GM12865 (cell line): ENCODE results near the gene CACNA1G.

ENCODE experiments used
- DNase-seq: peaks from one replicate; pipeline ENCODE4 v3.0.0; 2010; ENCODE audit warnings: low read depth
- H3K4me3 ChIP-seq: 2 replicates; pipeline ENCODE4 v1.5.1; 2011; ENCODE audit warnings: mild to moderate bottlenecking, low read depth, low read length, control low read depth
- TF ChIP-seq, protein P1 (sequence below): IDR thresholded peaks from 2 replicates; pipeline ENCODE4 v1.5.1; 2011; ENCODE audit warnings: low read length, control low read depth, low read depth, inconsistent platforms; ENCODE audit not compliant: insufficient read depth; ENCODE audit errors: missing control alignments

CACNA1G gene

DNA sequence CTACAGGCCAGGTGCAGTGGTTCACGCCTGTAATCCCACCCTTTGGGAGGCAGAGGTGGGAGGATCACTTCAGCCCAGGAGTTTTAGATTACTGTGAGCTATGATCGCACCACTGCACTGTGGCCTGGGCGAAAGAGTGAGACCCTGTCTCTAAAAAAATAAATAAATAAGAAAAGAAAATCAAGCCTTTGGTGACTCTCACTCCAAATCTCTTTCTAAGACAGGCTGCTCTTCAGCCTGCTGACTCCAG lies 75.1 kb downstream of the CACNA1G start:
- no peak for DNase-seq
- TF ChIP-seq, protein P1, sequence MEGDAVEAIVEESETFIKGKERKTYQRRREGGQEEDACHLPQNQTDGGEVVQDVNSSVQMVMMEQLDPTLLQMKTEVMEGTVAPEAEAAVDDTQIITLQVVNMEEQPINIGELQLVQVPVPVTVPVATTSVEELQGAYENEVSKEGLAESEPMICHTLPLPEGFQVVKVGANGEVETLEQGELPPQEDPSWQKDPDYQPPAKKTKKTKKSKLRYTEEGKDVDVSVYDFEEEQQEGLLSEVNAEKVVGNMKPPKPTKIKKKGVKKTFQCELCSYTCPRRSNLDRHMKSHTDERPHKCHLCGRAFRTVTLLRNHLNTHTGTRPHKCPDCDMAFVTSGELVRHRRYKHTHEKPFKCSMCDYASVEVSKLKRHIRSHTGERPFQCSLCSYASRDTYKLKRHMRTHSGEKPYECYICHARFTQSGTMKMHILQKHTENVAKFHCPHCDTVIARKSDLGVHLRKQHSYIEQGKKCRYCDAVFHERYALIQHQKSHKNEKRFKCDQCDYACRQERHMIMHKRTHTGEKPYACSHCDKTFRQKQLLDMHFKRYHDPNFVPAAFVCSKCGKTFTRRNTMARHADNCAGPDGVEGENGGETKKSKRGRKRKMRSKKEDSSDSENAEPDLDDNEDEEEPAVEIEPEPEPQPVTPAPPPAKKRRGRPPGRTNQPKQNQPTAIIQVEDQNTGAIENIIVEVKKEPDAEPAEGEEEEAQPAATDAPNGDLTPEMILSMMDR: no peak
- H3K4me3 ChIP-seq: no peak overlapping the region

DNA sequence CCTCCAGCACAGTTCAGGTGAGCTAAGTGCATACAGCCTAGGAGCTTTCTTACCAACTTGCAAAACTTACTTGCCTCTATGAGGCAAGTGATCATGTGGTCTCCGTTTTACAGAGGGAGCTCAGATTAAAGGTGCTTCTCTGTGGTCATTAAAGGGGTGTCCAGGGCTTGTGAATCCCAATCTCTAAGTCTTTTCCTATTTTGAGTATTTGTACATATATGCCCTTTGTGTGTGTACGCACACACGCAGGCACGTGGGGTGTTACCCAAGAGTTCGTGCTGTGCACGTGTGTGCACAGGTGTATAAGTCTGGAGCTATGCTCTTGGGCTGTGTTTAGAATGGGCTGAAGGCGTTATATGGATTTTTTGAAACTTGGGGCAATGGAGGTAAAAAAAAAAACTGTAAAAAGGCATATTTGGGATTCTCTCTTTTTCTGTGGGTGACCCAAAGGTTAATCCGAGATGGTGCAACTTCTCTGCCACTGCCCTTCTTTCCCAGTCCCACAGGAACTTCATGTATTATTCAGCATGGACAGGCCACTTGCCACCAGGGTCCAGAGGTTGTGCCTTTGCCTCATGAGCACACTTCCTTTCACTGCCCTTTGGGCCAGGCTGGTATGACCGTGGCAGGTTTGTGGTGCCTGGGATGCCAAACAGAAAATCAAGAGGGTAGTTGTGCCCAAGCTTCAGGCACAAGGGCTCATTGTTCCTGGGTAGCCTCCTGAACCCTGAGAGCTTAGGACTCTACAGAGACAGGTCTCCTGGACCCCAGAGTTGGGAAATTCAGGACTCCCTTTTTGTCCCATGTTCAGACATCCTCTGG lies 75.7 kb downstream of the CACNA1G start:
- H3K4me3 ChIP-seq: no peak overlapping the region
- TF ChIP-seq, protein P1: no peak
- DNase-seq: no peak

DNA sequence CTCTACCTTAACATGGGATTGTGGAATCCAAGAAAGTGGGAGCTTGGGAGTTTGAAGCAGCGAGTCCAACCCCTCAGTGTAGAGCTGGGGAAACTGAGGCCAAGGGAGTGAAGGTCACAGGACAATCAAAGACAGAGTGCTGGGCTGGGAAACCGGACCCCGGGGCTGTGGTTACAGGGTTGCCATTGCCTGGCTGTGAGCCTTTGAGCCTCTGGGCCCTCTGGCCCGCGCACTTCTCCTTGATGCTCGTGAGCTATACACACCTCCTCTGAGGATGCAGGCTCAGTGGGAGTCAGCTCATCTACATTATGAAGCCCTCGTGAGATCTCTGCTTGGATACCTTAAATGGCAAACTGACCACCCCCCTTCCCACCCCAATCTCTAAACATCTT lies 76.3 kb downstream of the CACNA1G start:
- no peak overlapping the region for H3K4me3 ChIP-seq
- DNase-seq: no peak
- TF ChIP-seq, protein P1: no peak

DNA sequence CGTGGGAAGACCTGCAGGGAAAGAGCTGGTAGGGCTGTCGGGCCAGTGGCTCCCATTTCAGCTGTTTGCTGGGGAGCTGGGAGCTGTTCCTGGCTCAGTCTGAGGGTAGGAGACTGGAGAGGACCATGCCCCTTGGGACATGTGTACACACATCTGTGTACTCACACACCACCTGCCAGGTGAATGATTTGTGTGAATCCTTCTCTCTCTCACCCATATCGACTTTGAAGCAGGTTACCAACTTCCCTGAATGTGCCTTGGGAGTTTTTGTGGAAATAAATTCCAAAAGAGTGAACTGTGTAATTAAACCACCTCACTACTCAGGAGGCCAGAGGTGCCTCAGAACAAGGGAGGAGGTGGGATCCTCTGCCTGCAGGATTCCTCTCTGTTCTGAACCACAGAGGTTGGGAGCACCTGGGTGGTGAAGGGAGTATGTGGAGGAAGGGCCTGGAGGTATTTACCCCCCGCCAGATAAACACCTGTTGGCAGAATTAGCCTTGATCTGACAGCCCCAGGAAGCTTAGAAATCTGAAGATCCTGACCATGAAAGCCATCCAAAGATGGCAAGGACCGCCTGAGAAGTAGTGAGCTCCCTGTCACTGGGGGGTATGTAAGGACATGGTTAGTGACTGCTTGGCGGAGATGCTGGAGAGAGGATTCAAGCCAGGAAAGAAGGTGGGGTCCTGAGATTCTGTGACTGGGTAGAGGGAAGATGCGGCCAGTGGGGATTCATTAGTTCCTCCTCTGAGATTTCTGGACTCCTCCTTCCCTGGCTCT lies 77.5 kb downstream of the CACNA1G start:
- H3K4me3 ChIP-seq: no peak overlapping the region
- DNase-seq: no peak
- TF ChIP-seq, protein P1: no peak

DNA sequence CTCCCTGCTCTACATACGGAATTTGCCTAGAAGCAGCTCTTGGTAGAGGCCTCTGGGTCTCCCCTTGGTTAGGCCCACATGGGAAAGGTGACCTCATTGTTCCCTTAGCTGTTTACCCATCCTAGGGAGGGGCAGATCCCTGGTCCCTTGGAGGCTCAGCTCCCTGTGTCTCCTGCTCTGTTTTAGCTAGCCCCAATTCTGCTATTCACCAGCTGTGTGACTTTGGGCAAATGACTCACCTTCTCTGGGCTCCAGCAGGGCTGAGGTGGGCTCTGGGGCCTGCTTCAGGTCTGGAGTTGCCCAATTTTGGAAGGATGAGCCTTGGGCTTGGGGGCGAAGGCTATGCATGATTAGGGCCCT lies 78.1 kb downstream of the CACNA1G start:
- no peak for DNase-seq
- no peak overlapping the region for H3K4me3 ChIP-seq
- TF ChIP-seq, protein P1: no peak

DNA sequence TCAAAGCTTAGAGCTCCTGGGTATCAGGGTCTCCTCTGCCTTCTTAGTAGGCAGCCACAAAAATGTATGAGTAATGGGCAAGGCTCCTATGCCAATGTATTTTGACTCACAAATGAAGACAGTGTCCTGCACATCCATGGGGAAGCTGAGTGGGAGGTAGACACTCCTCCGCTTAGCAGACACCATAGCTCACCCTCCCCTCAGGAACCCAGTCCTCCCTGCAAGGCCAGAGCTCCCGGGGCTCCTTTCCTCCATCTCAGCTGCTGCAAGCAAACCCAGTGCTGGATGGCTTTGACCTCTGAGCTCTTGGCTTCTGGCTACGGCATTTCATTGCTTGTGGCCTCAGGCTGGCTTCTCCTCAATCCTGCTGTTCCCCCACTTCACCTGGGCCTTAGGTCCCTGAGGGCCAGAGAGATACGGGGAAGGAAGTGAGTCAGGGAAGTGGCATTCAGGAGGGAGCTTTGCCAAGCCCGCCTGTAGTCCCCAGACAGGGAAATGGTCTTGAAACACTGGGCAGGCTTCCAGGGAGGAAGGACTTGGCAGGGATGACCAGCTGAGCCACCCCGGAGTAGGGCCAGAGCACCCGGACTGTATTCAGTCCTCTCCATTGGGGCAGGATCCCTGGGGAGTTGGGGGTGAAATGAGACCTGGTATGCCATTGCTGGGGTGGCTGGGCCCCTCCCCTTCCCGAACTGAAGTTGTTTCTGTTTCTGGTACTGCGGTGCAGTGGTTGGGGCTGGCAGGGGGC lies 78.6 kb downstream of the CACNA1G start:
- no peak overlapping the region for H3K4me3 ChIP-seq
- TF ChIP-seq, protein P1: no peak
- DNase-seq: no peak
